ENCODE measurements around the gene ABHD3. TPM values are rescaled to one million over a fixed set of nuclear protein-coding genes. Genes with fewer than 3 reads are reported as not detected.
"Not testable (repeated sequence)": the region's sequence is repeated elsewhere in the genome, so short reads cannot be mapped to it uniquely, and the experiment has no call there.

The ABHD3 gene, protein sequence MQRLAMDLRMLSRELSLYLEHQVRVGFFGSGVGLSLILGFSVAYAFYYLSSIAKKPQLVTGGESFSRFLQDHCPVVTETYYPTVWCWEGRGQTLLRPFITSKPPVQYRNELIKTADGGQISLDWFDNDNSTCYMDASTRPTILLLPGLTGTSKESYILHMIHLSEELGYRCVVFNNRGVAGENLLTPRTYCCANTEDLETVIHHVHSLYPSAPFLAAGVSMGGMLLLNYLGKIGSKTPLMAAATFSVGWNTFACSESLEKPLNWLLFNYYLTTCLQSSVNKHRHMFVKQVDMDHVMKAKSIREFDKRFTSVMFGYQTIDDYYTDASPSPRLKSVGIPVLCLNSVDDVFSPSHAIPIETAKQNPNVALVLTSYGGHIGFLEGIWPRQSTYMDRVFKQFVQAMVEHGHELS
- 4.2 TPM for polyA plus RNA-seq (2013, experiment 1 of 2; ENCODE audit: insufficient read length)
- polyA plus RNA-seq (2013, experiment 2 of 2; ENCODE audit: insufficient read length) = 4.7 TPM

DNA sequence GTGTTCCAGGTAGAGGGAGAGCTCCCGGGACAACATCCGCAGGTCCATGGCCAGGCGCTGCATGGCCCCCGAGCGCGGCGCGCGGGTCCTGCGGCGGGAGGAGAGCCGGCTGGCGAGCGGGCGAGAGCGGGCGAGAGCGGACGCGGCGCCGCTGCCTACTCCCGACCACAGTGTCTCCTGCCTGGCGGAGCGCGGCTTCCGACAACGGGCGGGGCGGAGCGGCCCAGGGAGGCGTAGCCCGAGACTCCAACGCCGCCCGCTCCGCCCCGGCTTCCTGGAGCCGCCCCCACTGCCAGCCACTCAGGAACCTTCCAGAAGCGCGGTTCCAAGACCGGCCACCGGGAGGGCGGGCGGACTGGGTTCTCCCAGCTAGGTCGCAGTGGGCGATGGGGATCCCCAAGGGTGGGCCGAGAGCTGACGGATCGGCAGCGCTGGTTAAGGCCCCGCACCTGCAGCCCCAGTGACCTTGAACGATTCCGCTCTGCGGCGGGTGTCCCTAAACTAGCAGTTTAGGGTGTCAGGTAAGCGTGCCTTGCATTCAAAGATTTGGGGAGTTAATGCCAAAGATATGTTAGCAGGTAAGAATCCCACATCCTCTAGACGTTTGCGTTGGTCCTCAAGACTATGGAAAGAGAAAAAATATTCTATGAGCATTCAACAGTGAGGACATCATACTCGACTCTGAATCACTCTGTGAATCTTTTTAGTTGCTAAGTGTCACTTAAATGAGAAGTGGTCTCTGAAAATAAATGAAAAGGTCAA, at the start of gene ABHD3:
ABHD3 (minus strand) TSS at position 172 of the 762 bp plus-strand sequence; CDS start at position 63, 109 bp downstream.
- DNase-seq = peak; percentile 91

DNA sequence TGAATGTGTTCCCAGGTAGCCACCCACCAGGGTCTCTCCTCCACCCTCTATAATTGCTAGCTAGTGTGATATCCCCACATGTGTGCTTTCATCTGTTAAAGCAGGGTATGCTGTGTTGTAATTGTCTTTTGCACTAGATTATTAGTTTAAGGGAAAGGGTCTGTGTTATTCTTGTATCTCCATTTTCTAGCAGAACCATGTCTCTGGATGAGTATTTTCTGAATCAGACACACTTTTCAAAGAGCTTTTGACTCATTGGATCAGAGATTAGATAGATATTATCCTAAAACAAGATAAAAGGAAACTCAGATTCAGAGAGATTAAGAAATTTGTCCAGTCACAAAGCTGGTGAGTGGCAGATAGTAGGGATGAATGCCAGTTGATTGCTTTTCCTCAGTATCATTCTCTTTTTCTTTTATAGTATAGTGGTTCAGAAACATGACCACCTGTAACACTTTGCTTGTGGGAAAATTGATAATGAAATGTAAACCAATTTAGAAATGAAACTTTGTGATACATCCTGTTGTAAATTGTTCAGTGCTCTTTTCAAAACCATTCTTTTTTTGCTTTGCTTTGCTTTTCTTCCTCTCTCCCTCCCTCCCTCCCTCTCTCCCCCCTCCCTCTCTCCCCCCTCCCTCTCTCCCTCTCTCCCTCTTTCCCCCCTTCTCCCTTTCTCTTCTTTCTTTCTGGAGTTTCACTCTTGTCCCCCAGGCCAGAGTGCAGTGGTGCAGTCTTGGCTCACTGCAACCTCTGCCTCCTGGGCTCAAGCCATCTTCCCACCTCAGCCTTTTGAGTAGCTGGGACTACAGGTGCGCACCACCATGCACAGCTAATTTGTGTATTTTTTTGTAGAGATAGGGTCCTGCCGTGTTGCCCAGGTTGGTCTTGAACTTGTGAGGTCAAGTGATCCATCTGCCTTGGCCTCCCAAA, 43.5 kb upstream of the ABHD3 start:
- no peak for DNase-seq

DNA sequence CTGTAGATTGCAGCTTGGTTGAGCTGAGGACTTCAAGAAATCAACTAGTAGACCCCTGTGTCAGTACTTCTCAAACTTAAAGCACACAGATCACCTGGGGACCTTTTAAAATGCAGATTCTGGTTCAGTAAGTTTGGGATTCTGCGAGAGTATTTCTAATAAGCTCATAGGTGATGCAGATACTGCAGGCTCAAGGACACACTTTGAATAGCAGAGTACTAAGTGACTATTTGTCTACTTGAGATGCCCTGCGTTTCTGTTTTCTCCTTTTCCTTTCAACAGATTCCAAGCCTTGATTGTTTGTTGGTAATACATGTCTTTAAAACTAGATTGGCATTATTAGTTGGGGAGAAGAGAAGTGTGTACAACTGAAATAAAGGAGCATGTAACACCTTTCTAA, 42.7 kb upstream of the ABHD3 start:
- DNase-seq = no peak

- DNase-seq = no peak
Measured at GRCh38 chr18:21745231-21745630, 40.7 kb upstream of the ABHD3 start.

- DNase-seq = no peak
Measured at GRCh38 chr18:21743166-21743832, 38.7 kb upstream of the ABHD3 start.

DNA sequence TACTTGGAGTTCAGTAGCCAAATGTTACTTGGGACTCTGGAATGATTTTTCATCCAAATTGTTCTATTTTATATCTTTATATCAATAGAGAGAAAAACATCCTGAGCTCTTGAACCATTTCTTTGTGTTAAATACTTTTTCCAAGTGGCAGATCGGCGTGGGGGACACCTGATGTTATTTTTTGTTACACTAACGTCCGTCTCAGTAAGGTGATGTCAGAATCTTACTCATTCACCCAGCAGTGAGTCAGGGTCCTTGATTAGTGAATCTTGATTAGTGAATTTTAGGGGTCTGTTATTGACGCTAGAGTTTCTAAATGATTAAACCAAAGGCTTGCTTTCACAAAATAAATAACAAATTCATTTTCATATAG, 37.7 kb upstream of the ABHD3 start:
- no peak for DNase-seq

- DNase-seq = peak; percentile 13
Measured at GRCh38 chr18:21741562-21742314, 37.2 kb upstream of the ABHD3 start.

- DNase-seq = no peak
Measured at GRCh38 chr18:21741312-21741561, 36.7 kb upstream of the ABHD3 start.

DNA sequence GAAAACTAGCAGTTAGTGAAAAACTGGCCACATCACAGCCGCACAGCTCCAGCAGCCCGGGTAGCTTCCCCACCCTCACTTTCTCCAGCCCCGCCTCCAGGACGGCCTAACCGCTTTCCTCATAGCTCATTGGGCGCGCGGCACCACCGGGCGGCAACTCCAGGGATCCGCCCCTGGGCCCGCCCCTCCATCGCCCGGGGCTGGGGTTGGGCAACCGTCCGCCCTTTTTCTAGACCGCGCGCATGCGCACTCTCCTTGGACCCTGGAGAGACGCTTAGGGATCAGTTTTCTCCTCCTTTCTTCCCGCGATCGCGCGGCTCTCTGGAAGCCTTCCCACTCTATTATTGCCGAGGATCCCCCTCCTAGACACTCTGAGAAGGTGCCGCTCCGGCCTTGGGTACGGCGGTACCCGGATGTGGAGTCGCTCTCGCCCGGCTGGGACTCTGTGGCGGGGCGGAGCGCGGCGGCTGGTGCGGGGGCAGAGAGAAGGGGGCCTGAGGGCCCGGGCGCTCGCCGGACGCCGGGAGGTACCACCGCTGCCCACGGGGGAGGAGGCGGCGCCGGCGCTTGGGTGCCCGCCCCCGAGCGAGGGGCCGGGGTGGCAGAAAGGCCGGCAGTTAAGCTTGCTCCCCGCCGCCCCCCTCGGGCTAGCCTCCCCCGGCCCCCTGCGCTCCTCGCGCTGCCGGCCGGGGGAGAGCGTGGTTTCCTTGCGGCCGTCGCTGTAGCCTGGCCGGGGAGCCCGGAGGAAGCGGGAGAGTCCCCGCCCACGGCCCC, 36.2 kb upstream of the ABHD3 start, which contains the start of gene MIB1:
MIB1 (plus strand) TSS at position 255 of the 774 bp plus-strand sequence. CDS start 792 bp downstream, outside the sequence.
- DNase-seq = peak; percentile 98

GRCh38 chr18:21739604-21740537, 35.3 kb upstream of the ABHD3 start:
- DNase-seq = no peak

DNA sequence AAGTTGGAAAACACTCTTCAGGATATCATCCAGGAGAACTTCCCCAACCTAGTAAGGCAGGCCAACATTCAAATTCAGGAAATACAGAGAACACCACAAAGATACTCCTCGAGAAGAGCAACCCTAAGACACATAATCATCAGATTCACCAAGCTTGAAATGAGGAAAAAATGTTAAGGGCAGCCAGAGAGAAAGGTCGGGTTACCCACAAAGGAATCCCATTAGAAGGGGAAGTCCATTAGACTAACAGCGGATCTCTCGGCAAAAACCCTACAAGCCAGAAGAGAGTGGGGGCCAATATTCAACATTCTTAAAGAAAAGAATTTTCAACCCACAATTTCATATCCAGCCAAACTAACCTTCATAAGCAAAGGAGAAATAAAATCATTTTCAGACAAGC, 32.4 kb upstream of the ABHD3 start:
- DNase-seq = not testable (repeated sequence)

GRCh38 chr18:21735452-21736015, 31.0 kb upstream of the ABHD3 start:
- peak; percentile 19 for DNase-seq

- DNase-seq = no peak
Measured at GRCh38 chr18:21733011-21733410, 28.4 kb upstream of the ABHD3 start.

DNA sequence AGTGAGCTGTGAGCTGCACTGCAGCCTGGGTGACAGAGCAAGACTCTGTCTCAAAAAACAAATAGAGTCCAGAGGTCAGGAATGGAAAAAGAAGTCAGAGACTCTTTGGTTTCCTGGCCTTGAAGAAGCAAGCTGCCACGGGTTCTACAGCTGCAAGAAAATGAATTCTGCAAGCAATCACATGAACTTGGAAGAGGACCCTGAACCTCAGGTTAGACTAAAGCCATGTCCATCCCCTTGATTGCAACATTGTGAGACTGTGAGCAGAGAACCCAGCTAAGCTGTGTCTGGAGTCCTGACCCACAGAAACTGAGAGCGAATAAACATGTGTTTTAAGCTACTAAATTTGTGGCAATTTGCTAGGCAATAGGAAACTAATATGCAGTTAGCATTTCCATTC, 23.1 kb upstream of the ABHD3 start:
- no peak for DNase-seq

- DNase-seq = no peak
Measured at GRCh38 chr18:21725201-21725600, 20.6 kb upstream of the ABHD3 start.

- DNase-seq = no peak
Measured at GRCh38 chr18:21722687-21723086, 18.1 kb upstream of the ABHD3 start.

GRCh38 chr18:21714474-21714873, 9.9 kb upstream of the ABHD3 start:
- DNase-seq = no peak

DNA sequence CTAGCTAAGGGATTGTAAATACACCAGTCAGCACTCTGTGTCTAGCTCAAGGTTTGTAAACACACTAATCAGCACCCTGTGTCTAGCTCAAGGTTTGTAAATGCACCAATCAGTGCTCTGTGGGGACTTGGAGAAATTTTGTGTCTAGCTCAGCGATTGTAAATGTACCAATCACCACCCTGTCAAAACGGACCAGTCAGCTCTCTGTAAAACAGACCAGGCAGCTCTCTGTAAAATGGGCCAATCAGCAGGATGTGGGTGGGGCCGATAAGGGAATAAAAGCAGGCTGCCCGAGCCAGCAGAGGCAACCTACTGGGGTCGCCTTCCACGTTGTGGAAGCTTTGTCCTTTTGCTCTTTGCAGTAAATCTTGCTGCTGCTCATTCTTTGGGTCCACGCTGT, 2.6 kb upstream of the ABHD3 start:
- DNase-seq = not testable (repeated sequence)

DNA sequence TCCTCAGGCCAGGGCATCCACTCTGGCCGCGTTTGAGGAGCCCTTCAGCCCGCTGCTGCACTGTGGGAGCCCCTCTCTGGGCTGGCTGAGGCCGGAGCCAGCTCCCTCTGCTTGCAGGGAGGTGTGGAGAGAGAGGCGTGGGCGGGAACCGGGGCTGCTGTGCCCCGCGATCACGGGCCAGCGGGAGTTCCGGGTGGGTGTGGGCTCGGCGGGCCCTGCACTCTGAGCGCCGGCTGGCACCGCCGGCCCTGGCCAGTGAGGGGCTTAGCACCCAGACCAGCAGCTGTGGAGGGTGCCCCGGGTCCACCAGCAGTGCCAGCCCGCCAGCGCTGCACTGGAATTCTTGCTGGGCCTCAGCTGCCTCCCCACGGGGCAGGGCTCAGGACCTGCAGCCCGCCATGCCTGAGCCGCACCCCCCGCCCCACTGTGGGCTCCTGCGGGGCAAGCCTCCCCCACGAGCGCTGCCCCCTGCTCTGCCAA, 1.9 kb upstream of the ABHD3 start:
- no peak for DNase-seq

Data from fibroblast of skin of scalp (primary cell).